ENCODE results near the gene CHORDC1. TPM values are rescaled to one million over a fixed set of nuclear protein-coding genes. Genes with fewer than 3 reads are reported as not detected.

Gene CHORDC1
- total and polyA plus RNA-seq, 2 of the 13 experiments (the other 11 are each of a cell fraction or from before 2014, with no cell fraction given), result 19.1 to 73.5 TPM

GRCh38 chr11:90222459-90223247 is at the start of gene CHORDC1 (continued):
- 0 out of 2 replicates have a peak, but pooled peaks have one; percentile 18 for TF ChIP-seq DZIP1 (CRISPR knock-in tag; IDR thresholded peaks at IDR 0.05)
- TF ChIP-seq ZNF691 (CRISPR knock-in tag; IDR thresholded peaks at IDR 0.05; ENCODE audit: borderline replicate concordance, low read depth), result no peak; the same call in 1 of the 2 replicates
- TF ChIP-seq ARID3A (IDR thresholded peaks at IDR 0.05; ENCODE audit: low read depth, low read length), result no peak
- TF ChIP-seq ZFY (CRISPR knock-in tag; IDR thresholded peaks at IDR 0.05), result peak; percentile 87
- 0 out of 2 replicates have a peak, but pooled peaks have one; percentile 26 for TF ChIP-seq FOXK1 (CRISPR knock-in tag; IDR thresholded peaks at IDR 0.05; ENCODE audit: borderline replicate concordance, low read depth)
- no peak for TF ChIP-seq PBX2 (CRISPR knock-in tag; IDR thresholded peaks at IDR 0.05)
- peak; percentile 47; the same call in 1 of the 2 replicates for TF ChIP-seq ZHX2 (IDR thresholded peaks at IDR 0.05; ENCODE audit: low read depth)
- no peak for TF ChIP-seq ZHX2 (CRISPR knock-in tag; IDR thresholded peaks at IDR 0.05; ENCODE audit: borderline replicate concordance)
- no peak for TF ChIP-seq CERS6 (CRISPR knock-in tag; IDR thresholded peaks at IDR 0.05)
- TF ChIP-seq PITX1 (CRISPR knock-in tag; IDR thresholded peaks at IDR 0.05), result peak; percentile 55
- peak; percentile 91 for TF ChIP-seq PHF8 (CRISPR knock-in tag; IDR thresholded peaks at IDR 0.05)
- peak; percentile 83; the same call in 1 of the 2 replicates for TF ChIP-seq THAP8 (CRISPR knock-in tag; IDR thresholded peaks at IDR 0.05; ENCODE audit: borderline replicate concordance)
- TF ChIP-seq HOXA9 (CRISPR knock-in tag; IDR thresholded peaks at IDR 0.05; ENCODE audit: borderline replicate concordance), result 0 out of 2 replicates have a peak, but pooled peaks have one; percentile 6
